MM.1S (cell line): Measurements from ENCODE around the gene PLEK2.

Experiments used
- EZH2 ChIP-seq: fragments of 300-600 bp; sonication (generic); optimal IDR thresholded peaks from 2 replicates; pipeline ENCODE3; 2017; ENCODE audit warnings: low read depth, mild to moderate bottlenecking, antibody characterized with exemption, low read length, mixed read lengths
- TF ChIP-seq, protein P1 (sequence below): fragments of 300-600 bp; sonication (generic); IDR thresholded peaks from 2 replicates; pipeline ENCODE4 v1.5.1; 2016; ENCODE audit warnings: antibody characterized with exemption, low read length, mixed read lengths

GRCh38 chr14:67393689-67394088 lies 18.3 kb downstream of the PLEK2 start:
- TF ChIP-seq, protein P1, sequence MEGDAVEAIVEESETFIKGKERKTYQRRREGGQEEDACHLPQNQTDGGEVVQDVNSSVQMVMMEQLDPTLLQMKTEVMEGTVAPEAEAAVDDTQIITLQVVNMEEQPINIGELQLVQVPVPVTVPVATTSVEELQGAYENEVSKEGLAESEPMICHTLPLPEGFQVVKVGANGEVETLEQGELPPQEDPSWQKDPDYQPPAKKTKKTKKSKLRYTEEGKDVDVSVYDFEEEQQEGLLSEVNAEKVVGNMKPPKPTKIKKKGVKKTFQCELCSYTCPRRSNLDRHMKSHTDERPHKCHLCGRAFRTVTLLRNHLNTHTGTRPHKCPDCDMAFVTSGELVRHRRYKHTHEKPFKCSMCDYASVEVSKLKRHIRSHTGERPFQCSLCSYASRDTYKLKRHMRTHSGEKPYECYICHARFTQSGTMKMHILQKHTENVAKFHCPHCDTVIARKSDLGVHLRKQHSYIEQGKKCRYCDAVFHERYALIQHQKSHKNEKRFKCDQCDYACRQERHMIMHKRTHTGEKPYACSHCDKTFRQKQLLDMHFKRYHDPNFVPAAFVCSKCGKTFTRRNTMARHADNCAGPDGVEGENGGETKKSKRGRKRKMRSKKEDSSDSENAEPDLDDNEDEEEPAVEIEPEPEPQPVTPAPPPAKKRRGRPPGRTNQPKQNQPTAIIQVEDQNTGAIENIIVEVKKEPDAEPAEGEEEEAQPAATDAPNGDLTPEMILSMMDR, result no peak
- TF ChIP-seq EZH2, result no peak
